ENCODE measurements around the gene AOPEP.

AOPEP gene

GRCh38 chr9:94923326-94924089, 197.0 kb downstream of the AOPEP start:
- TF ChIP-seq, protein P1, sequence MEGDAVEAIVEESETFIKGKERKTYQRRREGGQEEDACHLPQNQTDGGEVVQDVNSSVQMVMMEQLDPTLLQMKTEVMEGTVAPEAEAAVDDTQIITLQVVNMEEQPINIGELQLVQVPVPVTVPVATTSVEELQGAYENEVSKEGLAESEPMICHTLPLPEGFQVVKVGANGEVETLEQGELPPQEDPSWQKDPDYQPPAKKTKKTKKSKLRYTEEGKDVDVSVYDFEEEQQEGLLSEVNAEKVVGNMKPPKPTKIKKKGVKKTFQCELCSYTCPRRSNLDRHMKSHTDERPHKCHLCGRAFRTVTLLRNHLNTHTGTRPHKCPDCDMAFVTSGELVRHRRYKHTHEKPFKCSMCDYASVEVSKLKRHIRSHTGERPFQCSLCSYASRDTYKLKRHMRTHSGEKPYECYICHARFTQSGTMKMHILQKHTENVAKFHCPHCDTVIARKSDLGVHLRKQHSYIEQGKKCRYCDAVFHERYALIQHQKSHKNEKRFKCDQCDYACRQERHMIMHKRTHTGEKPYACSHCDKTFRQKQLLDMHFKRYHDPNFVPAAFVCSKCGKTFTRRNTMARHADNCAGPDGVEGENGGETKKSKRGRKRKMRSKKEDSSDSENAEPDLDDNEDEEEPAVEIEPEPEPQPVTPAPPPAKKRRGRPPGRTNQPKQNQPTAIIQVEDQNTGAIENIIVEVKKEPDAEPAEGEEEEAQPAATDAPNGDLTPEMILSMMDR (IDR thresholded peaks at IDR 0.05; ENCODE audit: insufficient read depth, missing control alignments): no peak
- FAIRE-seq (no peak), DNase-seq (ENCODE audit: insufficient read length, low spot score) (no peak)

DNA sequence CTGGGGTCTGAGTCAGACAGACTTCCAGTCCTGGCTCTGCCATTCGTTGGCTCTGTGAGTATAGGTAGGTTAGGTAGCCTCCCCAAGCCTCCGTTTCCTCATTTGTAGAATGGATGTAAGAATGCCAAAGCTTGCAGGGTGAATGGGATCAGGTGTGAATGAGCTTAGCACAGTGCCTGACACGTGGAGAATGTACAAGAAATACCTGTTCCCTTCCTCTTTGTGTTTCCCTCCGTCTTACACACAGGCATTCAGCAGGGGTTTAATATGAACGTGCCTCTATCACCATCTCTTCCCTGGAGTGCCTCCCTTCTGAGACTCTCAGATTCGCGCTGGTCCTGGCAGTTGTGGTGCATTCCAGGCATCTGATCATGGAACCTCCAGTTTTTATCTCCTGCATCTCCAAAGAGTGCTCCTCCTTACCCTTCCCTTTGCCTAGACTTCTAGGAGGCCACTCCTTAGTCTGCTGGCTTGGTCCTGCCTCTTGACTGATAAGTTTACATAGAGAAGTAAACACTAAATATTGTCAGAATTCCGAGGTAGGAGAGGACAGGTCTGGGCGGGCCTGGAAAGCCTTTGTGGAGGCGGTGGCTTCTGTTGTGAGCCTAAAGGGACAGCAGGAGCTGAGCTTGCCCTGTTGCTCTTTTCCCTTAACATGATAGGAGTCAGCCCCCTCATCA, 199.4 kb downstream of the AOPEP start:
- FAIRE-seq (no peak), DNase-seq (ENCODE audit: insufficient read length, low spot score) (no peak)
- TF ChIP-seq, protein P1 (IDR thresholded peaks at IDR 0.05; ENCODE audit: insufficient read depth, missing control alignments): no peak

DNA sequence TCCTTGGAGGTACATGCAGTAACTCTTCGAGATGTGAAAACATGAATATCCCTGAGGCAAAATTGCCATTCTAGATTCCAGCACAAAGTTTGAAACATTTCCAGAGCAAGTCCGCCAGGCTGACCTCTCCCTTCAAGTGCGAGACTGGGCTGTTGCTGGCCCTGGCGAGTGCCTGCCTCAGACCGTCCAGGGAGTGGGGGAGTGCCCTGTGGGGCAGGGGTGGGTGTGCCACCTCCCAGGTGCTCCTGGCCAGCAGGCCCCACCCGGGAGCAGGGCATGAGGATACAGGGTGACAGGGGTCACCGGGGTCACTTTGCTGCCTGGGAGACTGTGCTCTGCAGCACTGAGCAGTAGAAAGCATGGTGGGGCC, 199.9 kb downstream of the AOPEP start:
- FAIRE-seq (no peak), DNase-seq (ENCODE audit: insufficient read length, low spot score) (no peak)
- TF ChIP-seq, protein P1 (IDR thresholded peaks at IDR 0.05; ENCODE audit: insufficient read depth, missing control alignments): no peak

- FAIRE-seq (no peak), DNase-seq (ENCODE audit: insufficient read length, low spot score) (no peak)
- TF ChIP-seq, protein P1 (IDR thresholded peaks at IDR 0.05; ENCODE audit: insufficient read depth, missing control alignments): no peak
Measured at GRCh38 chr9:94927048-94927761, 200.7 kb downstream of the AOPEP start.

DNA sequence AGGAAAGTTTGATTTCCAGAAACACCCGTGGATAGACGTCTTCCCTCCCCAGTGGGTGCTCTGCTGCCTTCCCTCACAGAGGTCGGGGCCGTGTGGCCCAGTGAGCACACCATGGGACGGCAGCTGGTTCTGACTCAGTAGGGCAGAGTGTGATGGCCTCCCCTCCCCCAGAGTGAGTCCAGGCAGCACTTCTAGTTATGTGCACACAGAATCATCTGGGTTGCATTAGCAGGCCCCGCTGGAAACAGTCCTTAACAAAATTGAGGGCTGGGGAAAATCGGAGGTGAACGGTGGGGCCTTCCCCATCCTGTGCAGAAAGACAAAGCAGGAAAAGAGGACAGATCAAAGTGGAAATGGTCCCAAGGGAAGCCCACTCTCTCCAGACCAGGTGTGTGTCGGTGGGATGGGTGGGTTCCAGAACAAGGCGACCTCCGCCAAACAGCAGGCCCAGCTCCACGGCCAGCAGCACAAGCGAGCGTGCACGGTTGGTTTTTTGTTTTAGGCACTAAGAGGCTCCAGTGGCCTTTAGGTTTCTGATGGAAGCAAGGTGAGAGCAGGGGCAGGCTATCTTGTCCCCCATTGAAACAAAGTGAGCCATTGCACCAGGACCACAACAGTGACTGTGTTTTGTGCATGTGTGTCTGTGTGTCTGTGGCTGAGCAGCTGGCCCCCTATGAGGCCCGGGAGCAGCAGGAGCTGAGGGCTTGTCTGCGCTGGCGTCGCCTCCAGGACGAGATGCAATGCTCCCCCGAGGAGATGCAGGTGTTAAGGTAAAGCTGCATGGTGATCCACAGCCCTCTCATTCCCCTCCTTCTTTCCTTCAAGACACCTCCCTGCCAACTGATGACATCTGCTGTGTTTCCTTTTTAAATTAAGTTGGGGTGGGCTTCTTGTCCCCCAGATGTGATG, 201.5 kb downstream of the AOPEP start:
- DNase-seq (ENCODE audit: insufficient read length, low spot score) (no peak), FAIRE-seq (no peak)
- TF ChIP-seq, protein P1 (IDR thresholded peaks at IDR 0.05; ENCODE audit: insufficient read depth, missing control alignments): no peak

DNA sequence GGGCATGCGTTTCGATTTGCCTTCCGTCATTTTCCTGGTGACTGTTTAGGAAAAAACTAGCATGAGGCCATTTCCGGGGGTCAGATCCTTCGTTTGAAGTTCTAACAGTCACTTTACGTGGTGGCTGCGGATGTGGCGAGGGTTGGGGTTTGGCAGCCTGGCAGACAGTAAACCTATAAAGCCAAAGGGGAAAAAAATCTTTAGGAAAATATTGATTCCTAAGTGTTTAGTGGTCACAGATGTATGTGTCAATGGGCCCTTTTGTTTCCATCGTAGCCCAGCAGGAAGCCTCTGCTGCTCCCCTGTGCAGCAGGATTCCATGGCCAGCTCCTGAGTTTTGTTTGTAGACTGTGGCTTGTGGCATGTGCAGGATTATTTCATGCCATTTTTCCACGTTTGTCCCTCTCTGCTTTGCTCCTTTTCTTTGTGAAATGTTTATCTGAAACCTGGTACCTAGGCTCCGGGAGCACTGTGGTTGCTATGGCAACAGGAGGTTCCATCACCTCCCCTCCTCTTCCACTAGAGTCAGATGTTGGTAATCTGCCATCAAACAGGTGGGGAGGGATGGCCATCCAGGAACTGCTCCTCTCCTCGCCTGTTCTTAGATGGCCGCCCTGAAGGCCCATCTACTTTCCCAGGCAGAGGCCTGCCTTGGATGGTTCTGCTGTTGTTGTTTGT, 202.3 kb downstream of the AOPEP start:
- TF ChIP-seq, protein P1 (IDR thresholded peaks at IDR 0.05; ENCODE audit: insufficient read depth, missing control alignments): no peak
- FAIRE-seq (no peak), DNase-seq (ENCODE audit: insufficient read length, low spot score) (no peak)

Data from D721Med (cell line).